Stimulated activated CD4-positive, alpha-beta T cell treated with anti-CD3 and anti-CD28 coated beads, Interleukin-2, amount 100 ng/mL, for 24 hours (primary cell): Measurements from ENCODE around the gene KIF5C.

Experiments used
- DNase-seq, 2 donors: peaks; one replicate each; pipeline ENCODE4 v3.0.0-alpha.2; 2020

KIF5C gene

DNA sequence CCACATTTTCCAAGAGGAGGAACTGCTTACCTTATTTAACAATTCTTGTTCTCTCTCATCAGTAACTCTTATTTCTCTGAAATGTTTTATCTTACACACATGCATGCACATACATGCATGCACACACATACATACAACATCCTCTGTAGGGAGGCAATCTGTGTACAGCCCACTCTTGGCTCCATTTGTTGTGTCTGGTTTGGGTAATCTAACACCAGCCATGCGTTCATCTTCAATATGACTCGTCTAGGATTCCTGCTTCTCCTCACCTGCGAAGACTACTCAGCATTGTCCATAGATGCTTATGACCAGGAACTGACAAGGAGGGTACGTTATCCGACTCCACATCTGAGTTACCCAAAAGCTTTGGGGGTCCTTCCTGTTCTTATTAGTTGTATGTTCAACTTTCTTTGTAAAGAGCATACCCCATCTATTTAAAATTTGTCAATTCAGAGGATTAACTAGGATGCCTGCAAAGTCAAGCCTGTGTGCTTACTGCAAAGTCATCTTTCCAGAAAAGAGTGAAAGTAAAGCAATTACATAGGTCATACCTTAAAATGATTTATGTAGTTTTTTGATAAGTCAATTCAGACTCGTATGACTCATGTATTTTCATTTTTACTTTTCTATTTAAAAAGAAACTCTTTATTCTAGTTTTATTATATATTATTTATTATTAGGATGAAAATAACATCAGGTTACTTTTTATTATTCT, 181.7 kb downstream of the KIF5C start:
- no peak for DNase-seq

DNA sequence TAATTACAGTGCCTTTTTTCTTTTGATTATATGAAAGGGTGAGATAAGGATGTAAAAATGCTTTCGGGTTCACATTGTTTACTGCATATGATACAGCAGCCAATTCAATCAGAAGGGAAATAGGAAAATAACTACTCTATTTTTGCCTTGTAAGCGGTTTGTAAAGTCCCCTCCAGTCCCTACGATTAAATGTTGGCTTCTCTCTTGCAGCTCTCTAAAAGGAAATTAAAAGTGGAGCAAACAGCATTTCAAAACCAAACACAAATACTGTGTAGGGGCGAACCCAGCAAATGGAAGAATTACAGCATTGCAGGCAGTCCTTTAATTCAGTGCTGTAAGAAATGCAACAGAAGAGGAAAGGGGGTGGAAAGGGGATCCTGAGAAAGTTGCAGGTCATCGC, 182.4 kb downstream of the KIF5C start:
- no peak for DNase-seq

DNA sequence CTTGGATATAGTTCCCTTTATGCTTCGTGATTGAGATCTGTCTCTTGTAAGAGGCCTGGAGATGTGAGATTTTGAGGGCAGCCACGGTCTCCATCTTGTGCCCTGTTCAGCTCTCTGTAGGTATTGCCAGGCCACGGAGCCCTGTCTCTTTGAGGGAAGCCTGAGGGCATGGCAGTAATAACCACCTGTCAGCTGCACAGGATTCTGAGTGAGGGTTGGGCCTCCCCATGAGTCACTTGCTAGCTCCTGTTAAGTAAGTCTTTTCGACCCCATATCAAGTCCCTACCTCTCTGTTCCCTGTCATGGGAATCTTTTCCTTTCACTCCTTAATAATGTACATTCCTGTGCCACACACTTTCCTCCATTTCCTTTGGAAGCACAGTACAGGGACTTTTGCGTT, 183.9 kb downstream of the KIF5C start:
- no peak for DNase-seq

DNA sequence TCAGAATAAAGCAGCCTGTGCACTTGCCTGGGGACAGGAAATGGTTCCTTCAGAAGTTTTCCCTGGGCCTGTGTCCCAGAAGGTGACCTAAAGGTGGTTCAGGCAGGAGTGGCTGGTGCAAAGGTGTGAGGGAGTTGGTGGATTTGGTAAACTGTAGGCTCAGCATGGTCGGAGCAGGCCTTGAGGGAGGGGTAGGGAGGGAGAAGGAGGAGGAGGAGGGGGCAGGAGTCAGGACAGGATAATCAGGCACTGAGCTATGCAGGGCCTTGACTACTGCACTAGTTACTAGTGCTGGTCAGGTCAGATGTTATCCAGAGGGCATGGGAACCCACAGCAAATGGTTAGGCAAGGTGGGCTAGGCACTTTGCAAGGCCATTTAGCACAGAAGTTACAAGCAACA, 184.8 kb downstream of the KIF5C start:
- DNase-seq: no peak

DNA sequence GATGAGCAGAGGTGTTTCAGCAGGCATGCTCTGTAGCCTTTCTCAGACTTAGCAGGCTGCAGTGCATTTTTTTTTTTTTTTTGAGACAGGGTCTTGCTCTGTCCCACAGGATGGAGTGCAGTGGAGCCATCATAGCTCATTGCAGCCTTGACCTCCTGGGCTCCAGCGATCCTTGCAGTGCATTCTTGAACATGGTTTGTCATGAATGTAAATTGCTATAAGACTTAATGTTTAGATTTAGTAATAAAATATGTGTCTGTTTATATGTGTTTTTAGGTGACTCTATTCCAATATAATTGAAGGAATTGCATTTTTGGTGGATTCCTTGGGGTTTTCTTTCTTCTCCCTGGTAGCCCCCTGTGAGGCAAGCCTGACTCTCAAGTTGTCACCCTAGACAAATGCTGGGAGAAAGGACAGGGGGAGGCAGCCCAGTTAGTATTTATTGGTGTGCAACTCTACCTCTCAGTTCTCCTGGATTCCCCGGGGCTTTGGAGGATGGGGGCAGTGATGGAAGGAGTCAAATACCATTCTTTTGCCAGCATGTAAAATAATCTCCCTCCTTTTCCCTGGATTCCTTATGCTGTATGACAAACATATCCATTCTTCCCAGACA, 186.2 kb downstream of the KIF5C start:
- no peak for DNase-seq

DNA sequence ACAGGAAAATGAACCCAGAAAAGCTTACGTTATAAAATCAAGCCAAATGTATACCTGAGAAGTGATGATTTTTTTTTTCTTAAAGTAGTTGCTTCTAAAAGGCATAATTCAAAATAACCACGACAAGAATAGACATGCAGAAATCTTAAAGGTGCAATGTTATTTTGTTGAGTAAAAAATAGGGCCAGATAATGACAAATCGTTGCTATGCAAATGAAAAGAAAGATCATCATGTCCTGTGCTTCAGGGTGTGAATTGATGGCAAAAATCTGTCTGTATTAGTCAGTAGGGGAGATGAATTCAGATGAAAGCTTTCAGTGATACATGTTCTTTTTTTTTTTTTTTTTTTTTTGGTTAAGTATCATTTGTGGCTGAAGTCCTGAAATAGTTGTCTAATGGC, 187.5 kb downstream of the KIF5C start:
- DNase-seq: no peak

DNA sequence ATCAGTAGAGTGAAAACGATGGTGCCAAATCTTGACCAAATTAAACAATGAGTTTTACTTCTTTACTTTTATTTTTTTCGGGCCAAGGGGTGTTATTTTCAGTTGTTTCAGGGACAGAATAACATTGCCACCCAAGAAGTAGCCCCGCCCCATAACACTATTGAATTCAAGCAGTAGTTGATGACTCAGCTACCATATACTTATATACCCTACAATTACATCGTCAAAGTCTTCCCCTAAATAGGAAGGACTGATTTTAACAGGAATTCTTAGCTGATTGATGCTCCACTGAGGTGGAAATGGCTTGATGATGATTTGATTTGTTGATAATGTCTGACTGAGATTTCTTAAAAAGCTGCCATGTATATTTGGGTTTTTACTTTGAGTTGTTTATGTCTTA, 188.2 kb downstream of the KIF5C start:
- DNase-seq: no peak

DNA sequence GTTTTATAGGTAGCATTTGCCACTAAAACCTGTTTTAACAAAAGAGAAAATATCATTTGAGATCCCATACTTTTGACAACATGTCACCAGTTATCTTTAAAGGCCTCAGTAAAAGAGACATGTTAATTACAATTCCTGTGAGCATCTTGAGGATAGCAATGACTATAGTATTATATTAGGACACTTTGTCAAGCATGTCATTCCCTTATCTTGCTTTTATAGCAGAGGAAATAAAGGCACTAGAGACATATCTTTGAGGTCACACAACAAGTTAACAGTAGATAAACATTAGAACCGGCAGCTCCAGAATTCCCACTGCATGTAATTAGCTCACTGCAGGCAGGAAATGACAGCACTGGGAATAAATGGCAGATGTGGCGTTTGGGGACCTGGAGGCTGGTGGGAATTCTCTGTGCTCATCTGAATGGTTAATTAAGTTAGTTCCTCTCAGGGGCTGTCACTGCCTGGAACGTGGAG, 189.4 kb downstream of the KIF5C start:
- DNase-seq: no peak

DNA sequence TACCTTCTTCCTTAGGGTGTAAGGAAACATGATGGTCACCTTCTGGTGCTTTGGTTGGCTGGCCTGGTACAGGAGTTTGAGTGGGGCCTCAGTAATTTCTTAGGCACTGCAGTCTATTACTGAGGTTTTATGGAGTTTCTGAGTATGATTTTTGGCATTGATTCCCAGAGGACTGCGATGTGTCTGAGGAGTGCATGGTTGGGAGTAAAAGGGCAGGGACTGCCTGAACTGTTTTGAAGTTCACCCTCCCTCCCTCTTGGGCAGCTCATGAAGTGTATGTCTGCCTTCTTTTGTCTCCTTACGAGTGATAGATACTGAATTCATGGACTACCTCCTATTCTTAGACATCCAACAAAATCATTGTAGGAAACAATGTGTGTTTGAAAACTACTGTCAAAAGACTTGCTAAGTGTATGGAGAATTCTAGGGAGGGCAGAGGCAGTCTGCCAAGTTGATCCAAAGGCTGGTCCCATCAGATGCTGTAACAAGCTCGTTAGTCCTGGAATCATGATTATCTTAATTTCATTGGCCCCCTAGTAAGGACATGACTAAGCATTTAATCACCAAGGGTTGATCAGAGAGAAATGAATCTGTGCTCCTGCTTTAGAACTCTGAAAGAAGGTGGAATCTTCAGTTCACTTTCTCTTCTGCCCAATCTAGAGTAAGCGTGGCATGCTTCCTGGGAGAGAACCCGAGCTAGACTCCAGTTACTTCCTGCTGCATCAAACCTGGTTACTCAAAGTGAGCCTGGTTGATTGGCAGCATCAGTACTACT, 190.0 kb downstream of the KIF5C start:
- no peak for DNase-seq

DNA sequence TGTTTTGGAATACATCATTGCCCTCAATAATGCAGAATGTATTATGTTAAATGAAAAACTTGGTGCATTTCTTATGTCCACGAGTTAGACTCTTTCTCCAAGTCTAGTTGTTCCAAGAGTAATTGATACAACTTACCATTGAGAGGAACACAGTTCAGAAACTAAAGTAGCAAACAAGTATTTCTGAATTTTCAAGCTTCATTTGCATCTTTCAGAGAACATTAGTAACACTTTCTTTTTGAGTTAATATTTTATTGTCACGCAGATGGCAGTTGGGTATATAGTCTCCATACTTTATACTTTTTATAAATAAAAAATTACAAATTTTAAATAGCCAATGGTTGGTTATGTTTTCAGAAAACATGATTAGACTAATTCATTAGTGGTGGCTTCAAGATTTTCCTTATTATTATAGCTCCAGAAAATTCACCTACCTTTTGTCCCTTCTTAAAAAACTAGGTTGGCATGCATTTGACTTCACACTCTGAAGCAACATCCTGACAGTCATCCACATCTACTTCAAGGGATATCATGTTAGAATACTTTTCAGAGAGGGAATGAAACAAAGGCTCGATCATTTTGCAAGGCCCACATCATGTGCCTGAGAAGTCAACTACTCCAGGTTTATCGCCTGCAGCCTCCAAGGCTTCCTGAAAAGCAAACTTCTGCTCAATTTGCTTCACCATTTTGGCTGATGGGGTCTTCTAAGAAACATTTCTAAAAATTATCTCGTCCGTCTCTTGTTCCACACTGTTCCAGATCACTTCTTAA, 193.4 kb downstream of the KIF5C start:
- DNase-seq: no peak

DNA sequence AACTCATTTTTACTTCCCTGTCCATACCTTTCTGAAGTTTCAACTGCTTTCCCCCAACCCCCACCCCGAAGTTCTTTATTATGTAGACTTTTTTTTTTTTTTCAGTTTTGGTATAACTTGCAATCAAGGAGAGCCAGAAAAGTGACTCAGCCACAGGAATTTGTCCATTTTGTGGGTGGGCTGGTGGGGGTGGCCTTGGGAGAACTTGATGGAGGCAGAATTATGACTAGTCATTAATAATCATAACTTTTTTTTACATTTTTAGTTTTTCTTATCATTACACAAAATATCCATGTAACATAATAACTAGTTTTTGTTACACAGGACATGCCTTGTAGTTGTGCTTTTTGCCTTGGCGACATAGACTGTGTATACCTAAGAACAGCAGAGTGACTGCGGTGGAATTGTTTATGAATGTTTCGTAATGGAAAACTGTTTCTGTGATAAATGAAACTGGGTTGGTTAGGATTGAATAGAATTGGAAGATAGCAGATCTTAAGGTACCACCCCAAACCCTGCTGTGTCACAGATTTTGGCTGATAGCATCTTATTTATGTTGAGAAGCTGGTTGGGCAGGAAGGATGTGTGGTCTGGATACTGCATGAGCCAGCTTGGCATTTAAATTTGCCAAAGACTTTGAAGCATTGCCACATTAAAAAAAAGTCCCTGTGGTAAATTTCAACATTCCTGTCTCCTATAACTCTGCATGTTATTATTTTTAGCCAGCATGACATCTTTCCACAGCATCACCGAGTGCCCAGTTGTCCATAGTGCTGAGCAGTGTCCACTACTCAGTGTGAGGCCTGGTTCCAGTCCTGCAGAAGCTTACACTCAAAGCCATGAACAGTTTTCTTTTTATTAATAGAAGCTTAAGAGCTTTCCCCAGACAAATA, 194.2 kb downstream of the KIF5C start:
- DNase-seq: no peak

DNA sequence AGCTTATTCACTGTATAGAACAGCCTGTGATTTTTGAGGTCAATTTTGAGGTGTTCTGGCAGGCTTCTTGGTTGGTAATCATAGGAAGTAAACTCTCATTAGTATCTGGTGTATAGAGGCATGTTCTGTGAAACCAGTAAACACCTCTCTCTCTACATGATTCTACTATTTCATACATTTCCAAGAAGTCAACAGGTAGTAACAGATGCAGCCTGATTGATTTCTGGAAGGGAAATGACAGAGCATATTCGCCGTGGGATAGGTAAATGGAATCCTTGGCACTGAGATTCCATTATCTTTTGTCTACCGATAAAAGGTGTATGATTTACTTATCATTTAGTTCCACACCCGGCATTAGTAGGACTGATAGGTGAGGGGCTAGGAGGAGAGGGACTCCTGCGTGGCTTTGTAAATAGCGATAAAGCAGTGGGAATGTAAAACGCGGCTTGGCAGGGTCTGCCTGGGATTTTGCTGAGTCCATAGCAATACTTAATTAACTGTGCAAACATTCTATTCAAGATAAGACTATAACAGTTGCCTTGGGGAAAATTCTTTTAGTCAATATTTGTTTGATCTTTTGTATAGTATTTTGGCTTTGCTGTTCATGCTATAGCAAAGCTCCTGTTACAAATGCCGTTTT, 195.8 kb downstream of the KIF5C start:
- no peak for DNase-seq

DNA sequence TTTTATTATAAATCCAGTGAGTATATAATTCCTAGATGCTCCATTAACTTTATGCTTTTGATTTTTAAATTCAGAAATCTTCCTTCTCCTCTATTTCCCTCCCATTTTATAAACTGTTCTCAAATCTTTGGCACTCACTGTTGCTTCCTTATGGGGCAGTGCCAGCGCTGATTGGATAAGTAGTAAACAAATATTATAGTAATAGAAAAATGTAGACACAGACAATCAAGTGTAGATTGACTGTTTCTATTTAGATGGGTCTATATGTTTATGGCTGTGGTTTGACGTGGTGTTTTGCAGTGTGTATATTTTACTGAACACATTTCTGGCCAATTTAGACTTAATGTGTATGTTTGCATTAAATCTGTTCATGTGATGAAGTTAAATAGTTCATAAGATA, 200.1 kb downstream of the KIF5C start:
- DNase-seq: no peak

DNA sequence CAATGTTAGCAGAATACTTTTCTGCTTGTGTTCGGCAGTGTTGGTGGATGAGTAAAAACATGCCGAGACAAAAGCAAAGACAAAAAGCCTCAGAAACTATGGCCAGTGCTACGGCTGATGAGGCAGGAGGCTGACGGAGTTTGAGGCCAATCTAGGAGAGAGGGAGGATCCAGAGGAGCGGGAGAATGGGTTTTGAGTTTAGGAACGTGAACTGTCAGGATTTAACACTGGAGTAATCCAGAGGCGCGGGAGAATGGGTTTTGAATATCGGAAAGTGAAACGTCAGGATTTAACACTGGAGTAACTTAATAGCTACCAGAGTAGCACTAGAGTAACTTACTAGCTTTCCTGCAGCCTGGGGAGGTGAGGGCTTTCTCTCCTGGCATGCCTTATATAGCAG, 200.8 kb downstream of the KIF5C start:
- no peak for DNase-seq
